ENCODE results near the gene MLC1.

The MLC1 gene

DNA sequence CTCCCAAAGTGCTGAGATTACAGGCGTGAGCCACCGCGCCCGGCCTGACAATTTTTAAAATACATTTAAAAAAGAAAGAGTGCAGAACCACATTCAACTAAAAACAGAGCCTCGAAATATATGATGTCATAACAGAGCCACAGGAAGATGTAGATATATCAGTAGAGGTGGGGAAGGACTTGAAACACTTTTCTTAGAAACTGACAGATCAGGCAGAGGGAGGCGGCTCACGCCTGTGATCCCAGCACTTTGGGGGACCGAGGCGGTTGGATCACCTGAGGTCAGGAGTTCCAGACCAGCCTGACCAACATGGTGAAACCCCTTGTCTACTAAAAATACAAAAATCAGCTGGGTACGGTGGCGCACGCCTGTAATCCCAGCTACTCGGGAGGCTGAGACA, 7.0 kb downstream of the MLC1 start:
- no peak for DNase-seq

DNA sequence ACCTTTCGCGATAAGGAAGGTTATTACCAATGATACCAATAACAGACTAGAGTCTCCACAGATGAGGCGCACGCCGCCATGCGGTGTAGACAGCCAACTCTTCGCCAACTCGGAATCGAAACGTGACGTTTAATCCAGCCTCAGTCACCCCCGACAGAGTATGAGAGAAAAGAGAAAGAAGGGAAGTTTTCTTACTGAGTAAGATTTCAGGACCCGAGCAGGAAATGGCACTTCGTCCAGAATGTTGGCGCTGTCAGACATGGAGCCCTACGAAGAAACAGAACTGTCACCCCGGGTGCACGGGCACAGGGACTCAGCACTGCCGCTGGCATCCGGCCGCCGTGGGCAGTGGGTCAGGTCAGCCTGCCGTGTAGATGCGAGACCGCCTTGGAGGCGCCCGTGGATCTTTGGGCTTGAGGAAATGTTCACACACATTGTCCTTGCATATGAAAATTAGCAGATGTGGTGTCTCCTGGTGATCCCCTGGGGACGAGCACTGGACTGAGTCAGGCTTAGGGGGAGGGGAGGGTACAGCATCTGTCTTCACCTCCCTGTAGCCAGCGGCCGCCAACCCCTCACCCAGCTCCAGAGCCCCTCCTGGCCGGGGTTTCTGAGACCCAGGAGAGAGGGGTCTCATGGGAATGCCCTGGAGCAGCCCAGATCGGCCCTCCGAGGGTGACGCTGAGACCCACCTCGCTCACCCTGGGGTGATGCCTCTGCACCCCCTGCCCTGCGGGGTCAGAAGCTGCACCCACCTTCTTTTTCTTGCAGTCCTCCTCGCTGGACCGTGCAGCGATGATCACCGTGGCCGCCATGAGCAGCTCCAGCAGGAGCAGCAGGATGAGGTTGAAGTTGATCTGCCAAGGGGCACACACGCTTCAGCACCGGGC, 8.3 kb downstream of the MLC1 start:
- DNase-seq, result no peak

- peak in 5 of 56 donors; percentile 25 to 58 (median 34) for DNase-seq
Observed at GRCh38 chr22:50074551-50075530, 10.4 kb downstream of the MLC1 start.

DNA sequence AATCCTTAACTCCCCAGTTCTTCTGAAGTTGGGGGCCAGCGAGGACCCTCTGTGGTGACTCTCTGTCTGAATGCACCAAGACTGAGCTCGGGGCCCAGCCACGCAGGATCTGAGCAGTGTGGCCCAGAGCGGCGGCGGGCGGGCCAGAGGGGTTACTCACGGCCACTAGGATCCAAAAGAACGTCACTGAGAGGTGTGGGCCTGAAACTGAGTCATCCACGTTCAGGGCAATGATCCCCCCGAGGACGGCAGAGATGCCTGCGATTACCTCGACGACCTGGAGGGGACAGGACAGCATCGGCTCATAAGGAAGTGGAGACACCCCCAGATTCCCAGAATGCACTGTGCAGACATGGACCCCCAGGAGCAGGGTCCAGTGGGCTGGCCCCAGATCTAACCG, 11.2 kb downstream of the MLC1 start:
- DNase-seq, result no peak

DNA sequence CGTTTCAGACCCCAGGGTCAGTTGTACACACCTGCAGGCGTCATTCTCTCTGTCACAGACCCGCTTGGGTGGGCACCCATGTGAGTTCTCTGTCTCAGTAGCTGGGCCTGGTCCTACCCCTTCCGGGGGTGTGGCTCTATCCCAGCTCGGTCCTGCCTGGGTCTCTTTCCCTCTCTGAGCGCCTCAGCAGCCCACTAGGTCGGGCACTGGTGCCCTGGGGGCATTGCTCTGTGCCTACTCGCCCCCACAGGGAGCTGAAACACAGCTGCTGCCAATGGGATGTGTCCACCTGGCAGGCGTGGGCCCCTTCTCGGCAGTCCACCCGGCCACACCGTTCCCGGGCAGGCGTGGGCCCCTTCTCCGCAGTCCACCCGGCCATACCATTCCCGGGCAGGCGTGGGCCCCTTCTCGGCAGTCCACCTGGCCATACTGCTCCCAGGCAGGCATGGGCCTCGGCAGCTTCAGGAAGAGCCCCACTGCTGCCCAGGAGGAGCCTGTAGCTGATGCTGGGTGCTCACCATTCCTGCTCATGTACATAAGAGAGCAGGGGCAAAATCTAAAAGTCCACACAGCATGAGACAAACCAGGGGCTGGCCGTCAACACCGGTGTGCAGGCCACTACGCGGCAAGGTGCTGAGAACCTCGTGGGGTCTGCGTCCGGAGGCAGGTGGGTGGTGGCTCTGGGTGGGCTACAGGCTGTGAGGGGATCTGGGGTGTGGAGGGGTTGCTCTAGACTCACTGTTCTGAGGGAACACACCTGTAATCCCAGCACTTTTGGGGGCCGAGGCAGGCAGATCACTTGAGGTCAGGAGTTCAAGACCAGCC, 12.3 kb downstream of the MLC1 start:
- no peak for DNase-seq

DNA sequence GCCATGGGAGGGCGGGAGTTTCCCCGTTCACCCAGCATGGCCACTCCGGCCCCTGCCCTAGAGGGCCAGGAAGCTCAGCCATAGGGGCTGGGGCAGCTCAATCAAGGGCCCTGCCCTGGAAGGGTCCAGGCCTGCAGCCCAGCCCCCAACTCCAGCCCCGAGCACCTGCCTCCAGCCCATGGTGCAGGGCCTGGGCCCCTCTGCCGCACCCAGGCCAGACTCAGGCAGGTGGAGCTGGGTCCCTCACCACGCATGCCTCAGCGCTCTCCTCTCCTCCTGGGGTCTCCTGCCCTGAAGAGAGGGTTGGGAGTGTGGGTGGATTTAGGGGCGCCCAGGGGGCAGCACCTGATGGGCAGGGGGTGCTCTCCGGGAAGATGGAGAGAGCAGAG, 13.1 kb downstream of the MLC1 start:
- no peak for DNase-seq

- DNase-seq, result no peak
Observed at GRCh38 chr22:50071432-50072166, 13.6 kb downstream of the MLC1 start.

GRCh38 chr22:50070366-50070765, 14.9 kb downstream of the MLC1 start:
- DNase-seq, result no peak

DNA sequence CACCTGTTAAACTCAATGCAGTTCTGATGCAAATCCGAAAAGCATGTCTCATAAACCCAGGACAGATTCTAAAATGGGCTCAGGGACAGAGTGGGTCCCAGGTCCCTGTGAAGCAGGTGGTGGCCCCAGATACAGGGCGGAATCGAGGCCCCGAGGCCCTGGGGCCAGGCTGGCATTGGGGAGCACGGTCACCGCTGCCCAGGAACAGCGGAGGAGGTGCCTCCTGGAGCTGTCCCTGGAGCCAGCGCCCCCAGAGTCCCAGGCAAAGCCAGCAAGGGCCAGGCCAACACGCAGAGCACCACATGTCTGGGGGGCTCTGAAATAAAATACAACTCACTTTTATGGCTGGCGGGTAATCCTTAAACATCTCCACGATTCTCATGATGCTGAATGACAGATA, 17.1 kb downstream of the MLC1 start:
- DNase-seq, result no peak

DNA sequence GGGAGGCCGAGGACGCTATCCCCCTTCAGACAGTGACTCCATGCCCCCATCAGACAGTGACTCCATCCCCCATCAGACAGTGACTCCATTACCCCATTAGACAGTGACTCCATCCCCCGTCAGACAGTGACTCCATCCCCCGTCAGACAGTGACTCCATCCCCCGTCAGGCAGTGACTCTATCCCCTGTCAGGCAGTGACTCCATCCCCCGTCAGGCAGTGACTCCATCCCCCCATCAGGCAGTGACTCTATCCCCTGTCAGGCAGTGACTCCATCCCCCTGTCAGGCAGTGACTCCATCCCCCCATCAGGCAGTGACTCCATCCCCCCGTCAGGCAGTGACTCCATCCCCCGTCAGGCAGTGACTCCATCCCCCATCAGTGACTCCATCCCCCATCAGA, 18.0 kb downstream of the MLC1 start:
- DNase-seq, result no peak

DNA sequence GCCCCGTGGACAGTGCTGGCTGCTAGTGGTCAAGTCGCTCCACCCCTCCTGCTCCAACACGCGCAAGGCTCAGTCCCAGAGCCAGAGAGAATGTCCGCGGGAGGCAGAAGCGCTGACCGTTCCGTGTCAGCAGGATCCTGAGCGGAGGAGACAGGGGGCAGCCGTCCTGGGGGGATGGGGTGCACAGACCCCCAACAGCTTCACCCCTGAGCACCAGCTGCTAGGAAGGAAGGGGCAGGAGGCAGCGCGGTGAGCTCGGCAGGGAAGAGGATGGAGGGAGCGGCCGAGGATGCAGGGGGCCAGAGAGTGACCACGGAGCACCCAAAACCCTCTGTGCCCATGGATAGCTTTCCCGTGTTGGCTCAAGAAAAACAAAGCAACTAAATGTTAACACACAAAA, 20.8 kb downstream of the MLC1 start:
- no peak for DNase-seq

DNA sequence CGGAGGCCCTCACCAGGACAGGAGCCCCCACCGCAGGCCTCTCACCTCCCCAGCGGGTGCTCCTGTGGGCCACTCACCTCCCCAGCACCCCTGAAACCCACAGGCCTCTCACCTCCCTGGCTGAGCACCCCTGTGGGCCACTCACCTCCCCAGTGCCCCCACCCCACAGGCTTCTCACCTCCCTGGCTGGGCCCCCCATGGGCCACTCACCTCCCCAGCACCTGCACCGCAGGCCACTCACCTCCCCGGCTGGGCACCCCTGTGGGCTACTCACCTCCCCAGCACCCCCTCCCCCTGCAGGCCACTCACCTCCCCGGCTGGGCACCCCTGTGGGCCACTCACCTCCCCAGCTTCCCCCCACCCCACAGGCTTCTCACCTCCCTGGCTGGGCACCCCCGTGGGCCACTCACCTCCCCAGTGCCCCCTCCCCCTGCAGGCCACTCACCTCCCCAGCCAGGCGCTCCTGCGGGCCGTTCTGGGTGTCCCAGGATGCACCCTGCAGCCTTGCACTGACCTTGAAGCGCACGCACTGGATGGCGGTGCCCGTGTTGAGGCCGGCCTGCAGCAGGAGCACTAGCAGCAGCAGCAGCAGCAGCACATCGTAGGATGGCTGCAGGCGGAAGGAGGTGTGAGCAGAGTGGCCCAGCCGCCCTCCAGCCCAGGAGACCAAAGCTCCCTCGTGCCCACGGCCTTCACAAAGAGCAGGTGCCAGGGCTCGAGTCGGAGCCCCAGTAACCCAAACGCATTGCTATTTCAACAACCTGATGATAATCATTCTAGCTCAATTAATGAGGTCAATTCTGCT, 21.4 kb downstream of the MLC1 start:
- no peak for DNase-seq

GRCh38 chr22:50062509-50063135, 22.6 kb downstream of the MLC1 start:
- no peak for DNase-seq

DNA sequence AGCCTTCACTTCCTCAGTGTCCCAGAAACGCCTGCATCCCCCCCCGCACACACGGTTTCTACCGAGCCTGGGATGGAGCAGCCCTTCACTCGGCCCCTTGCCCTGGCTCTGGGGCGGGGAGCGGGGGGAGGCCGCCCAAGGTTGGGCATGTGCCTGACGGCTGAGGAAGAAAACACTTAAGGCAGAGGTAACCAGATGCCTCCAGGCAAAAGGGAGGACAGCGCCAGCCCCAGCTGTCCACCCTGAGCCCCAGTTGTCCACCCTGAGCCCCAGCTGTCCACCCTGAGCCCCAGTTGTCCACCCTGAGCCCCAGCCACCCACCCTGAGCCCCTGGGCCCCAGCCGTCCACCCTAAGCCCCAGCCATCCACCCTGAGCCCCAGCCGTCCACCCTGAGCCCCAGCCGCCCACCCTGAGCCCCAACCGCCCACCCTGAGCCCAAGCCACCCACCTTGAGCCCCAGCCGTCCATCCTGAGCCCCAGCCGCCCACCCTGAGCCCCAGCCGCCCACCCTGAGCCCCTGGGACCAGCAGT, 23.3 kb downstream of the MLC1 start:
- DNase-seq, result no peak

DNA sequence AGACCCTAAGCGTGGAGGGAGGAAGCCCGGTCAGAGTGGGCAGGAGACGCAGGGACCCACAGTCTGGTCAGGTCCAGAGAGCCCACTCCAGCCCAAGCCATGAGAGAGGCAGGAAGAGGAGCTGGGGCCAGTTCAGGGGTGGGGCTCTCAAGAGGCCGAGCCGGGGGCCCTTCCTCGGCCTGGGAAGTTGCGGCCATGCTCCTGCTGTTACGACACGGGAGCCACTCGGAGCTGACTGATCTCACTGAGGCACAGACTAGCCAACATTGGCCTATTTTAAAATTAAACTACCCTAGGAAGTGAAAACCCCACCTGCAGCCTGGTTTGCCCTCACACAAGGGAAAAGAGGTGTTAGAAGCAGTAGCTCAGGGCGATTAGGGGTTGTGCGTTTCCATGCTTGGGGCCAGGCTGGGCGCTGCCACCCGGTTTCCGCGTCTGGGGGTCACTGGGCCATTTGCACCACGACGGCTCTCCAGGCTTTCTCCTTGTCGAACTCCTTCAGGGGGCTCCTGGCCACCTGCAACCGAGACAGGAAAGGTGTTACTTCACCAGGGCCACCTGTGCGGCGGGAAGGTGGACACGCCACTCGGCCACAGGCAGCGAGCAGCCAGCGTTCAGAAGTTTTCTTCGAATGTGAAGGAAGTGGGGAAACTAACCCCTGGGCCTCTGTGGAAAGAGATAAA, 23.9 kb downstream of the MLC1 start:
- no peak for DNase-seq

DNA sequence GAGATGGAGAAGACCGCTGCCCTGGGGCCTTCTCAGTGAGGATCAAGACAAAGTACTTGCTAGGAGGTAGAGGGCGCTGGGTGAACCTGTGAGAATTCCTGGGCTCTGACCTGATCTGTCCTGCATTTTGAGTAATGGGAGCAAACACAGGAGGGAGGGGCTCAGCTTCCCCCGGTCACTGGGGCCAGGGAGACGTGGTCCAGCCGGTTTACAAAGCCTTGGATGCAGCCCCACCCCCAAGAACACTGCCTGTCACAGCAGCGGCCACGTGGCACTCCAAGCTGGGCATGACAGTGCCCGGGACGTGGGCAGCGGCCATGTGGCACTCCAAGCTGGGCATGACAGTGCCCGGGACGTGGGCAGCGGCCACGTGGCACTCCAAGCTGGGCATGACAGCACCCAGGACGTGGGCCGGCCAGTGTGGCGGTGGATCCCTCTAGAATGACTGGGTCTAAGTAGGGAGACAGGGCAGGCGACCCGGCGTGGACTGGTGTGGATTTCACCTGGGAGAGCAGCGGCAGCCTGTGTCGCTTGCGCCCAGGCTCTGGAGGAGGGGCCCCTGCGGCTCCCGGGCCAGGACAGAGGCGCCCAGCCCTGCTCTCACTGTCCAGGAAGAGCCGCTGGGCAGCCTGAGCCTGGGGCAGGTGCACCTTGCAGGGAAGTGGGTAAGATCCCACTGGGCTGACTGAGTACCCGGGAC, 24.6 kb downstream of the MLC1 start:
- DNase-seq, result peak in 1 of 56 donors; percentile 21

- DNase-seq, result no peak
Observed at GRCh38 chr22:50059881-50060262, 25.4 kb downstream of the MLC1 start.
